ENCODE measurements around the gene OSMR.

DNA sequence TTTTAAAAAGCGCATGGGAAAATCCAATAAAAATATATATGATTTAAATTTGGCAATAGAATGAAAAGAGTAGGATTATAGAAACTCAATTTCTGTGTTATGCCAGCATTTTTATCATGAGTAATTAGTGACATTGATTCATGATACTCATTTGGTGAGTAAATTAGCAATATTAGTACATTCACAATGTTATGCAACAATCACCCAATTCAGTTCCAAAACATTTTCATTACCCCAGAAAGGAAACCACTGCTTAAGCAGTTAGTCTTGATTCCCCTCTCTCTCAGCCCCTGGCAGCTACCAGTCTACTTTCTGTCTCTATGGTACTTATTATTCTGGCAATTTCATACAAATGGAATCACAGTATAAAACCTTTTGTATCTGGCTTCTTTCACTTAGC lies 27.0 kb downstream of the OSMR start:
- TF ChIP-seq ZNF423 (tag by site-specific recombination; IDR thresholded peaks at IDR 0.05) (no peak), CTCF (tag by site-specific recombination; IDR thresholded peaks at IDR 0.05) (no peak), GLI4 (tag by site-specific recombination; IDR thresholded peaks at IDR 0.05) (no peak), ZNF623 (tag by site-specific recombination; IDR thresholded peaks at IDR 0.05) (no peak), FEZF1 (tag by site-specific recombination; IDR thresholded peaks at IDR 0.05) (no peak), ZNF121 (tag by site-specific recombination; IDR thresholded peaks at IDR 0.05) (no peak), ZNF654 (tag by site-specific recombination; IDR thresholded peaks at IDR 0.05; ENCODE audit: low read depth) (no peak)
- TF ChIP-seq, protein P1, sequence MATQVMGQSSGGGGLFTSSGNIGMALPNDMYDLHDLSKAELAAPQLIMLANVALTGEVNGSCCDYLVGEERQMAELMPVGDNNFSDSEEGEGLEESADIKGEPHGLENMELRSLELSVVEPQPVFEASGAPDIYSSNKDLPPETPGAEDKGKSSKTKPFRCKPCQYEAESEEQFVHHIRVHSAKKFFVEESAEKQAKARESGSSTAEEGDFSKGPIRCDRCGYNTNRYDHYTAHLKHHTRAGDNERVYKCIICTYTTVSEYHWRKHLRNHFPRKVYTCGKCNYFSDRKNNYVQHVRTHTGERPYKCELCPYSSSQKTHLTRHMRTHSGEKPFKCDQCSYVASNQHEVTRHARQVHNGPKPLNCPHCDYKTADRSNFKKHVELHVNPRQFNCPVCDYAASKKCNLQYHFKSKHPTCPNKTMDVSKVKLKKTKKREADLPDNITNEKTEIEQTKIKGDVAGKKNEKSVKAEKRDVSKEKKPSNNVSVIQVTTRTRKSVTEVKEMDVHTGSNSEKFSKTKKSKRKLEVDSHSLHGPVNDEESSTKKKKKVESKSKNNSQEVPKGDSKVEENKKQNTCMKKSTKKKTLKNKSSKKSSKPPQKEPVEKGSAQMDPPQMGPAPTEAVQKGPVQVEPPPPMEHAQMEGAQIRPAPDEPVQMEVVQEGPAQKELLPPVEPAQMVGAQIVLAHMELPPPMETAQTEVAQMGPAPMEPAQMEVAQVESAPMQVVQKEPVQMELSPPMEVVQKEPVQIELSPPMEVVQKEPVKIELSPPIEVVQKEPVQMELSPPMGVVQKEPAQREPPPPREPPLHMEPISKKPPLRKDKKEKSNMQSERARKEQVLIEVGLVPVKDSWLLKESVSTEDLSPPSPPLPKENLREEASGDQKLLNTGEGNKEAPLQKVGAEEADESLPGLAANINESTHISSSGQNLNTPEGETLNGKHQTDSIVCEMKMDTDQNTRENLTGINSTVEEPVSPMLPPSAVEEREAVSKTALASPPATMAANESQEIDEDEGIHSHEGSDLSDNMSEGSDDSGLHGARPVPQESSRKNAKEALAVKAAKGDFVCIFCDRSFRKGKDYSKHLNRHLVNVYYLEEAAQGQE (tag by site-specific recombination; IDR thresholded peaks at IDR 0.05) = no peak
- TF ChIP-seq, protein P2, sequence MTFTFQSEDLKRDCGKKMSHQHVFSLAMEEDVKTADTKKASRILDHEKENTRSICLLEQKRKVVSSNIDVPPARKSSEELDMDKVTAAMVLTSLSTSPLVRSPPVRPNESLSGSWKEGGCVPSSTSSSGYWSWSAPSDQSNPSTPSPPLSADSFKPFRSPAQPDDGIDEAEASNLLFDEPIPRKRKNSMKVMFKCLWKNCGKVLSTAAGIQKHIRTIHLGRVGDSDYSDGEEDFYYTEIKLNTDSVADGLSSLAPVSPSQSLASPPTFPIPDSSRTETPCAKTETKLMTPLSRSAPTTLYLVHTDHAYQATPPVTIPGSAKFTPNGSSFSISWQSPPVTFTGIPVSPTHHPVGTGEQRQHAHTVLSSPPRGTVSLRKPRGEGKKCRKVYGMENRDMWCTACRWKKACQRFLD (tag by site-specific recombination; IDR thresholded peaks at IDR 0.05) = no peak
- TF ChIP-seq, protein P3, sequence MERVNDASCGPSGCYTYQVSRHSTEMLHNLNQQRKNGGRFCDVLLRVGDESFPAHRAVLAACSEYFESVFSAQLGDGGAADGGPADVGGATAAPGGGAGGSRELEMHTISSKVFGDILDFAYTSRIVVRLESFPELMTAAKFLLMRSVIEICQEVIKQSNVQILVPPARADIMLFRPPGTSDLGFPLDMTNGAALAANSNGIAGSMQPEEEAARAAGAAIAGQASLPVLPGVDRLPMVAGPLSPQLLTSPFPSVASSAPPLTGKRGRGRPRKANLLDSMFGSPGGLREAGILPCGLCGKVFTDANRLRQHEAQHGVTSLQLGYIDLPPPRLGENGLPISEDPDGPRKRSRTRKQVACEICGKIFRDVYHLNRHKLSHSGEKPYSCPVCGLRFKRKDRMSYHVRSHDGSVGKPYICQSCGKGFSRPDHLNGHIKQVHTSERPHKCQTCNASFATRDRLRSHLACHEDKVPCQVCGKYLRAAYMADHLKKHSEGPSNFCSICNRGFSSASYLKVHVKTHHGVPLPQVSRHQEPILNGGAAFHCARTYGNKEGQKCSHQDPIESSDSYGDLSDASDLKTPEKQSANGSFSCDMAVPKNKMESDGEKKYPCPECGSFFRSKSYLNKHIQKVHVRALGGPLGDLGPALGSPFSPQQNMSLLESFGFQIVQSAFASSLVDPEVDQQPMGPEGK (tag by site-specific recombination; IDR thresholded peaks at IDR 0.05) = no peak

Measured in HEK293 (cell line).